ENCODE measurements around the gene FAM180B.
"Not testable (repeated sequence)": the region's sequence is repeated elsewhere in the genome, so short reads cannot be mapped to it uniquely, and the experiment has no call there.

Gene FAM180B

GRCh38 chr11:47586098-47586855 lies at the start of gene FAM180B:
FAM180B (plus strand) TSS chr11:47586678; CDS start chr11:47586769, 91 bp downstream.
- no peak for DNase-seq

DNA sequence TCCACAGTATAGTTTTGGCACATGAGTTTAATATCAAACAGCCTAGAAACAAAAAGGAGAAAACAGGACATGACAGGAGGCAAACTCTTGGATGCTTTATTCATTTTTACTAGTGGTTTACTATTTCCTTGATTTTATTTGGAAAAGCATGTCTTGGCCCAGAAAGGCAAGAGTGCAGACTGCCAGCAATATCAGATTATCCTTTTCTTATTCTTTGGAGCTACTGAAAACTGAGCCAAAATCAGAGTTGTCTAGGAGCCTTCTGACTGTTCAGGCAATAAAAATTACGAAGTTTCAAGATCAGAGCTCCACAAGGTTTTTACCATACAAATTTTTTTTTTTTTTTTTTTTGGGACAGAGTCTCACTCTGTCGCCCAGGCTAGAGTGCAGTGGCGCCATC lies 49.6 kb upstream of the FAM180B start:
- no peak for DNase-seq

DNA sequence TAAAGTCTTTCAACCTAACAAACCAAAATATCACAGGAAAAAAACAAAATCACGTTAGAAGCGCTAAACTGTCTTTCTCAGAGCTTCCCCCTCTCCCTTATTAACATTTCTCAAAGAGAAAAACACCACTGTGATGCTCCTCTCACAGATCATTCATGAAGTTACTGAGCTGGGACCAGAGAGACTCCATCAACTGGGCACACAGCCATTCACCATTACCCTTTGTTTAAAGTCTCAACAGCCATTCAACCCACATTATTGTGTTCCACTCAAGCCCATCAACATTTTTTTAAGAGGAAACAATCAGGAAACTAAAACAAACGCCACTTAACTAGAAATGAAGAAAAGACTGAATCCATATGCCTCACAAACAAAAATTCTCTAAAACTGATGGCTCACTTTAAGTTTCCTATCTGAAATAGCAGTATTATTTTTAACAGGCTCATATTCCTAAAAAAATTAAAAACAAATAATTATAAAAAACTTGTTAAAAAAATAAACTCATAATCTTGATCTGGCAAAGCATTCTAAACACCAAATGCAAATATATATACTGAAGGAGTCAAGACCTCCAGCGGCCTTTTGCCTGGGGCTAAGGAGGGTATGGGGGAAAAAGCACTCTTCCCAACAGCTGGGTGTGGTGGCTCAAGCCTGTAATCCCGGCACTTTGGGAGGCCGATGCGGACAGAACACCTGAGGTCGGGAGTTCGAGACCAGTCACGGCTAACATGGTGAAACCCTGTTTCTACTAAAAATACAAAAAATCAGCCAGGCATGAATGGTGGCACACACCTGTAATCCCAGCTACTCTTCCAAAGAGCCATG lies 47.5 kb upstream of the FAM180B start:
- no peak for DNase-seq

DNA sequence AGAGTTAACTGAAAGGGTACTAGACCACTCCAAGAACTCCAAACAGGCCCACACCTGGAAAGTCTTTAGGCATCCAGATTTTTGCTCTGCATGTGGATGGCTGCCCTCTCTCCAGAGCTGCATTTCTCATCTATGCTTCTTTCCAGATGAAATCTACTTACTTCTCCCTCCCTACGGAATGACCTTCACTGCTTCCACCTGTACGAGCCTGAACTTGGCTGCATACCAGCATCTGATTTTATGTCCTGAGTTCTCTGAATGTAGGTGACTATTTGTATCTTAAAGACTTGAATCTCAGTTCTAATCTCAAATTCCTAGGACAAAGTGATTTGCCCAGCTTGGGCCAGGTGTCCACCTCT lies 46.8 kb upstream of the FAM180B start:
- DNase-seq: no peak

GRCh38 chr11:47541070-47541469 lies 45.4 kb upstream of the FAM180B start:
- DNase-seq: no peak

GRCh38 chr11:47545298-47545697 lies 41.2 kb upstream of the FAM180B start:
- DNase-seq: no peak

- DNase-seq: not testable (repeated sequence)
Observed at GRCh38 chr11:47546274-47546673, 40.2 kb upstream of the FAM180B start.

DNA sequence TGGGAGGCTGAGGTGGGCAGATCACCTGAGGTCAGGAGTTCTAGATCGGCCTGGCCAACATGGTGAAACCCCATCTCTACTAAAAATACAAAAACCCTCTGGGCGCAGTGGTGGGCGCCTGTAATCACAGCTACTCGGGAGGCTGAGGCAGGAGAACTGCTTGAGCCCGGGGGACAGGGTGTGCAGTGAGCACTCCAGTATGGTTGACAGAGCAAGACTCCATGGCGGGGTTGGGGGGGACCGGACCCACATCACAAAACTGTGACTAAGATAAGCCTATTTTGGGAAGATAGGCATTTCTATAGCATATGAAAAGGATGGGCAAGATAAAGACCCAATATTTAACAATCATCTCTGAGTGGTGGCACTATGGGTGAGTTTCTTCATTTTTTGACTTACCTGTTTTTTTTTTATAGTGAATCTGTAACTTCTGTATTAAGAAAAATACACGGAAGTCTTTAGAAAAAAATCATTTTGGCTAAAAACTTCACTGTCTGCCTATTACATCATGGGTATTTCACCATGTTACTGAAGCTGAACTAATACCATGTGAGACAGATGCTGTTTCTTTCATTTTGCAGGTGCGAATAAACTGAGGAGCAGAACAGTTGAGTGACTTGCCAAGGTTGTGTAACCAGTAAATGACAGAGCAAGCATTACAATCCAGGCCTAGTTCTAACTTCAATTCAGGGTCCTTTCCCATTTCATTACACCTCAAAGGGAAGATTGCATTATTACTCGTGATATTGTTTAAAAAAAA lies 36.0 kb upstream of the FAM180B start:
- no peak for DNase-seq

GRCh38 chr11:47551086-47551485 lies 35.4 kb upstream of the FAM180B start:
- DNase-seq: no peak

DNA sequence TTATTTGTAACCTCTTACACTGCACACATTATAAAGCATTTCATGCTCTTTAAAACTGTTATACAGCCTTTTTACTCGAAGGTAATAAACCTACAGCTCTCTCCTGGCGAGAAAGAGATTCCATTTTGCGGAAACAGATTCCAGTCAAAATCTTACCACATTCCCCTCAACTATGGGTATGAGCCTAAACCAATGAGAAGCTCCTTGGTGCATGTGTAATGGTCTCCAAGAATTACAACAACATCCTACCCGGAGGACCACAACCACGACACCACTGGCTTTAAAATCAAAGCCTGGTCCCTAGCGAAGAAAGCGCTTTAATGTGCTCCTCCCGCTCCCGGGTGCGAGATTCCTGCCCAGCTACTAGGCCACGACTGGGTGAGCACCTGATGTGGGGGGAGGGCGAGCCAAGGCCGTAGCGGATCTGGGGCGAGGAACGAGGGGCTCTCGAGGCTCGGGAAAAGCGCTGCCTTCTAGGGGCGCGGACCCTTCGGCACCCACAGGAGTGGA lies 34.4 kb upstream of the FAM180B start:
- DNase-seq: peak; percentile 72

- peak; percentile 95 for DNase-seq
Observed at GRCh38 chr11:47552566-47553405, 33.7 kb upstream of the FAM180B start, which contains the start of gene CELF1. CELF1 (minus strand) TSS chr11:47553132; CDS start chr11:47499523, 53,609 bp downstream.

DNA sequence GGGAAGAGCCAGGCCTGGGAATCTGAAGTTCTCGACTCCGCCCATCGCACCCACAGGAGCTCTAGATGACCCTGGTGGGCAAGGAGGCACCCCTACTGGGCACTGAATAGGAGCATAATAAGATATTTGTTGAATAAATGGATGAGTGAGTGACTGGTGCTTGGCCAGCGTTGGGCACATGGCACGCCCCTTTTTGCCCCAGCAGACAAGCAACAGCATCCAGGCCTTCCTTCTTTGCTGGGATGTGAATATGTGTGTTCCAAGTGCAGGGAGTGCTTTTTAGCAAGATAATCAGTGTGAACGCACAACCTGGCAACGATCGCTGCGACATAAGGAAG lies 33.1 kb upstream of the FAM180B start:
- DNase-seq: no peak

DNA sequence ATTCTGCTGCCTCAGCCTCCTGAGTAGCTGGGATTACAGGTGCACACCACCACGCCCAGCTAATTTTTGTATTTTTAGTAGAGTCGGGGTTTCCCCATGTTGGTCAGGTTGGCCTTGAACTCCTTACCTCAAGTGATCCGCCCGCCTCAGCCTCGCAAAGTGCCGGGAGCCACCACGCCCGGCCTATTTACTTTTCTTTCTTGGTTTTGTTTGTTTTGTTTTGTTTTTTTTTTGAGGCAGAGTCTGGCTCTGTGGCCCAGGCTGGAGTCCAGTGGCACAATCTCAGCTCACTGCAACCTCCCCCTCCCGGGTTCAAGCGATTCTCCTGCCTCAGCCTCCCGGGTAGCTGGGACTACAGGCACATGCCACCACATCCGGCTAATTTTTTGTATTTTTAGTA lies 29.5 kb upstream of the FAM180B start:
- DNase-seq: not testable (repeated sequence)

DNA sequence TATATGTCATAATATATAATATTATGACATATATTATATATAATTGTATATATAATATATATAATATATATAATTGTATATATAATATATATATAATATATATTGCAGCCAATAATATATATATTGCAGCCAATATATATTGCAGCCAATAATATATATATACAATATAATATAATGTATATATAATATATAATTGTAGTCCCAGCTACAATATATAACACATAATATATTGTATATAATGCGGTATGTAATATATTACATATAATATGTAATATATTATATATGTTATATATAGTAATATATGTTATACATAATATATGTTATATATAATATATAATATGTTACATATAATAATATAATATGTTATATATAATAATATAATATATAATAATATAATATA lies 27.8 kb upstream of the FAM180B start:
- no peak for DNase-seq

GRCh38 chr11:47560426-47560825 lies 26.1 kb upstream of the FAM180B start:
- DNase-seq: no peak

DNA sequence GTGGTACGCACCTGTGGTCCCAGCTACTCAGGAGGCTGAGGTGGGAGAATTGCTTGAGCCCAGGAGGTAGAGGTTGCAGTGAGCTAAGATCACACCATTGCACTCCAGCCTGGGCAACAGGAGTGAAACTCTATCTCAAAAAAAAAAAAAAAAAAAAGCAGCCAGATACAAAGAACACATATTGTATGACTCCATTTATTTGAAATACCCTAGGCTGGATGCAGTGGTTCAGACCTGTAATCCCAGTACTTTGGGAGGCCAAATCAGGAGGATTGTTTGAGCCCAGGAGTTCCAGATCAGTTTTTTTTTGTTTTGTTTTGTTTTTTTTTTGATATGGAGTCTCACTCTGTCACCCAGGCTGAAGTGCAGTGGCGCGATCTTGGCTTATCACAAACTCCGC lies 24.1 kb upstream of the FAM180B start:
- DNase-seq: not testable (repeated sequence)

DNA sequence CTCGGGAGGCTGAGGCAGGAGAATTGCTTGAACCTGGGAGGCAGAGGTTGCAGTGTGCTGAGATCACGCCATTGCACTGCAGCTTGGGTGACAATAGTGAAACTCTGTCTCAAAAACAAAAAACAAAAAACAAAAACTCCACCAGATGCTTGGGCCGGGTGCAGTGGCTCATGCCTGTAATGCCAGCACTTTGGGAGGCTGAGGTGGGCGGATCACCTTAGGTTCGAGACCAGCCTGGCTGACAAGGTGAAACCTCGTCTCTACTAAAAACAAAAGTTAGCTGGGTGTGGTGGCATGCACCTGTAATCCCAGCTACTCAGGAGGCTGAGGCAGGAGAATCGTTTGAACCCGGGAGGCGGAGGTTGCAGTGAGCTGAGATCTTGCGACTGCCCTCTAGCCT lies 22.1 kb upstream of the FAM180B start:
- not testable (repeated sequence) for DNase-seq

GRCh38 chr11:47564933-47565339 lies 21.5 kb upstream of the FAM180B start:
- no peak for DNase-seq

GRCh38 chr11:47565340-47566148 lies 20.9 kb upstream of the FAM180B start, which contains the start of gene PTPMT1:
PTPMT1 (plus strand) TSS chr11:47565599; CDS start chr11:47565623, 24 bp downstream.
- DNase-seq: peak; percentile 91

GRCh38 chr11:47566149-47566698 lies 20.3 kb upstream of the FAM180B start:
- peak; percentile 63 for DNase-seq

GRCh38 chr11:47569646-47570045 lies 16.8 kb upstream of the FAM180B start:
- no peak for DNase-seq
